ENCODE data around the gene SPATA7.

SPATA7 gene

DNA sequence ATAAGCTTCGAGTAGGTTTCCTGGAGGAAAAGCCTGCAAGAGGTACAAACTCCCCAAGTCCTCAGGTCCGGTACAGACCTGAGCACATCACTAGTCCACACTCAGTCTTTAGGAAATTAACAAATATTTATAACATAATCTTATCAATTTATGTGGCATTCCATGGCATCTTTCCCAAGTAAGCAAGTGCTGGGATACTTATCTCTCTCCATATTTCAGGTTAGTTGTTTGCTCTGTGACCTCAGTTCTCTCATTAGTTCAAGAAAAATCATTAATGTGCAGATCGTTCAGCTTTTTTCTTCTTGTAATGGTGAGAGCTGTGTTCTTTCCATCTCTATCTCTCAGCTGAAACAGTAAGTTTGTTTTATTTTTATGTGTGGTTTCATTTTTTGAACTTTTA lies 34.7 kb downstream of the SPATA7 start:
- Histone ChIP-seq H3K9me3 (ENCODE audit: control insufficient read depth, insufficient read depth, low read depth, low read length) (peaks cover 12% of the 10 kb centered on the region; the same call in 1 of the 2 replicates), H3K36me3 (ENCODE audit: control insufficient read depth, insufficient read depth, low read length) (peaks cover 4% of the 10 kb centered on the region), H3K4me1 (ENCODE audit: control insufficient read depth, insufficient read depth, low read length) (no peaks in the 10 kb centered on the region), H3K9ac (ENCODE audit: low read length) (no peak overlapping the region), H3K27ac (ENCODE audit: low read depth, low read length) (no peak overlapping the region), H3K27me3 (ENCODE audit: control insufficient read depth, insufficient read depth, low read length) (no peaks in the 10 kb centered on the region), H3K4me3 (ENCODE audit: low read depth, low read length) (no peak overlapping the region)

DNA sequence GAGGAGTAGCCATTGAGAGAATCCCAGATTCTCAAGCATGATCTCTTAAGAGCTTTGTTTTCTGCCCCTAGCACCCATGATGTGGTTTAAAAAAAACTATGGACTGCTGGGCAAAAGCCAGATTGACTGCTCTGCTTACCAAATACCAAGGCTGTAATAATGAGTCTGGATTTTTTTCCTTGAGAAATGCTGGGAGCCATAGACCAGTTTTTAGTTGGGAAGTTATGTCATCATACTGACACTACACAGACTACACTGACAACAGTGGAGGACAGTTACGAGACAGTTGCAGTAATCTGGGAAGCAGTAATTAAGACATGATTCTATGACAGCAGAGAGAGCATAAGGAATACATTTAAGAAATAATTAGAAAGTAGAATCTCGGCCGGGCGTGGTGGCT lies 35.8 kb downstream of the SPATA7 start:
- Histone ChIP-seq H3K27ac (ENCODE audit: low read depth, low read length) (no peak overlapping the region), H3K4me3 (ENCODE audit: low read depth, low read length) (no peak overlapping the region), H3K9me3 (ENCODE audit: control insufficient read depth, insufficient read depth, low read depth, low read length) (peaks cover 5% of the 10 kb centered on the region; the same call in 1 of the 2 replicates), H3K27me3 (ENCODE audit: control insufficient read depth, insufficient read depth, low read length) (no peaks in the 10 kb centered on the region), H3K4me1 (ENCODE audit: control insufficient read depth, insufficient read depth, low read length) (no peaks in the 10 kb centered on the region), H3K36me3 (ENCODE audit: control insufficient read depth, insufficient read depth, low read length) (peaks cover 4% of the 10 kb centered on the region), H3K9ac (ENCODE audit: low read length) (no peak overlapping the region)

DNA sequence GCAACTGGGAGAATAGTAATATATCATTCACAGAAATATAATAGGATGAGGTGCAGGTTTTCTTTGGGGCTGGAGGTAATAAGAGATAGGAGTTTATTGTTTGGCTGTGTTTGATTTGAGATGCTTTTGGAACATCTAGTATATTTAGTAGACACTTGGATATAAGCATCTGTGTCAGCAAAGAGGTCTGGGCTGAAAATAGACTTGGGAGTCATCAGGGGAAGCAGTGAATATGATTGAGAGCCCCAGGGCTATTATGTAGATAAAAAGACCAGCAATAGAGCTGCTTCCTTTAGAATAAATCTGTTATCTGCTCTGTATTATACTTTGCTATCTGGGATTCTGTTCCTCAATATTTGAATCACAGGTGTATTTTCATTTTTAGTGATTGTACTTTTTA lies 36.6 kb downstream of the SPATA7 start:
- Histone ChIP-seq H3K4me3 (ENCODE audit: low read depth, low read length) (no peak overlapping the region), H3K36me3 (ENCODE audit: control insufficient read depth, insufficient read depth, low read length) (peaks cover 4% of the 10 kb centered on the region), H3K27me3 (ENCODE audit: control insufficient read depth, insufficient read depth, low read length) (no peaks in the 10 kb centered on the region), H3K4me1 (ENCODE audit: control insufficient read depth, insufficient read depth, low read length) (no peaks in the 10 kb centered on the region), H3K9me3 (ENCODE audit: control insufficient read depth, insufficient read depth, low read depth, low read length) (peaks cover 5% of the 10 kb centered on the region; the same call in 1 of the 2 replicates), H3K9ac (ENCODE audit: low read length) (no peak overlapping the region), H3K27ac (ENCODE audit: low read depth, low read length) (no peak overlapping the region)

DNA sequence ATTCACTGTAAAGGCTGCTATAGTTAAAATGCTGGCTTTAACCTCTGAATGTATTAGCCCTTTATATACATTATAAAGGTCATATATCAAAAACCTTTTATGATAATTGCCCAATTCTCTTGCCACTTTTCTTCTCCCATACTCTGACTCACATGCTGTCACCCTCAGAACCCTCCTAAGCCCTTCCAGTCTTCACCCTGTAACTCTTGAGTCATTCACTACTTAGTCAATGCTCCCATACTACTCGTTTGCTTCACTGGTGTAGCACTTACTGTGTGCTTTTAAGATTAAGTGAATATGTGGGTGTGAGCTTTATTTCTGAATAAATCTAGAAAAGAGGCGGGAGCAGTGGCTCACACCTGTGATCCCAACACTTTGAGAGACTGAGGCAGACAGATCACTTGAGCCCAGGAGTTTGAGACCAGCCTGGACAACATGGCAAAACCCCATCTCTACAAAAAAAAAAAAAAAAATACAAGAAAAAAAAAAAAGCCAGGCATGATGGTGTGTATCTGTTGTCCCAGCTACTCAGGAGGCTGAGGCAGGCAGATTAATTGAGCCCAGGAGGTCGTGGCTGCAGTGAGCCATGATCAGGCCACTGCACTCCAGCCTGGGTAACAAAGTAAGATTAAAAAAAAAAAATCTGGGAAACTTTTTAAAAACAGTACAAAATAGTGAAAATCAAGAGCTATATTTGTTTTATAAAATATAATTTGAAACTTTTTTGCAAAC lies 37.6 kb downstream of the SPATA7 start:
- Histone ChIP-seq H3K36me3 (ENCODE audit: control insufficient read depth, insufficient read depth, low read length) (no peaks in the 10 kb centered on the region), H3K4me1 (ENCODE audit: control insufficient read depth, insufficient read depth, low read length) (no peaks in the 10 kb centered on the region), H3K9me3 (ENCODE audit: control insufficient read depth, insufficient read depth, low read depth, low read length) (no peaks in the 10 kb centered on the region), H3K9ac (ENCODE audit: low read length) (no peak overlapping the region), H3K4me3 (ENCODE audit: low read depth, low read length) (no peak overlapping the region), H3K27ac (ENCODE audit: low read depth, low read length) (no peak overlapping the region), H3K27me3 (ENCODE audit: control insufficient read depth, insufficient read depth, low read length) (no peaks in the 10 kb centered on the region)

DNA sequence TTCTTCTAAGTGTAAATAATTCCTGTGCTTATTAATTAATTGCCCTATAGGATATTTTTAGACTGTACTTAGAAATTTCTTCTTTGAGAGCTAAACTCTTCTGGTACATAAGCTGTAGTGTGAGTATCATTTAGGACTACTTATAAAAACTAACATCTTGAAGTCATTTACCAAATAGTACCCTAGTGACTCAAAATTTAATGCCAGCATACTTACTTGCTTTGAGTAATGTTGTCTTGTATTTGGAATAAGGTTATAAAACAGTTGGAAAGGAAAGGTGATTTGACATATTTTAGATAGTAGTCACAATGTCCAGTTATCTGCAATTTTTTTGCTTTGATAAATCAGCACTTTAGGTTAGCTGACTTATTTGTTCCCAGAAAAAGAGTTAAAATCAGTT lies 39.1 kb downstream of the SPATA7 start:
- Histone ChIP-seq H3K9ac (ENCODE audit: low read length) (no peak overlapping the region), H3K27ac (ENCODE audit: low read depth, low read length) (no peak overlapping the region), H3K4me3 (ENCODE audit: low read depth, low read length) (no peak overlapping the region), H3K9me3 (ENCODE audit: control insufficient read depth, insufficient read depth, low read depth, low read length) (no peaks in the 10 kb centered on the region), H3K4me1 (ENCODE audit: control insufficient read depth, insufficient read depth, low read length) (no peaks in the 10 kb centered on the region), H3K36me3 (ENCODE audit: control insufficient read depth, insufficient read depth, low read length) (peaks cover 2% of the 10 kb centered on the region; the same call in 1 of the 2 replicates), H3K27me3 (ENCODE audit: control insufficient read depth, insufficient read depth, low read length) (no peaks in the 10 kb centered on the region)

DNA sequence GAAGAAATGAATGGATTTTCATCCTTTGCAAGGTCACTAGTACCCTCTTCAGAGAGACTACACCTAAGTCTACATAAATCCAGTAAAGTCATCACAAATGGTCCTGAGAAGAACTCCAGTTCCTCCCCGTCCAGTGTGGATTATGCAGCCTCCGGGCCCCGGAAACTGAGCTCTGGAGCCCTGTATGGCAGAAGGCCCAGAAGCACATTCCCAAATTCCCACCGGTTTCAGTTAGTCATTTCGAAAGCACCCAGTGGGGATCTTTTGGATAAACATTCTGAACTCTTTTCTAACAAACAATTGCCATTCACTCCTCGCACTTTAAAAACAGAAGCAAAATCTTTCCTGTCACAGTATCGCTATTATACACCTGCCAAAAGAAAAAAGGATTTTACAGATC lies 40.8 kb downstream of the SPATA7 start:
- H3K4me3 ChIP-seq (ENCODE audit: low read depth, low read length): no peak overlapping the region
- H3K27ac ChIP-seq (ENCODE audit: low read depth, low read length): no peak overlapping the region

DNA sequence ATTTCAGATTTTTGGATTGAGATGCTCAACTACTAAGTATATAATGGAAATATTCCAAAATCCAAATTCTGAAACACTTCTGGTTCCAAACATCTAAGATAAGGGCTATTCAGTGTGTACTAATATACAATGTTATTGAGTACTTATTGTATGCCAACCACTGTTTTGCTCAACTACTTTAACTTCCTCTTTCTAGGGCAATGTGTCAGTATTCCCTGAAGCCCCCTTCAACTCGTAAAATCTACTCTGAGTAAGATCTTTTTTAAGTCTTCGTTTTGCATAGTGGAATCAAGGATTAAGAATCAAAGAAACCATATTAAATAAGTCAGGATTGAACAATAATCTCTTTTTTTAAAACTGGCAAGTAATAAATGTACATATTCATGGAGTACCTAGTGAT lies 45.5 kb downstream of the SPATA7 start:
- Histone ChIP-seq H3K27me3 (ENCODE audit: control insufficient read depth, insufficient read depth, low read length) (no peaks in the 10 kb centered on the region), H3K4me1 (ENCODE audit: control insufficient read depth, insufficient read depth, low read length) (no peaks in the 10 kb centered on the region), H3K9me3 (ENCODE audit: control insufficient read depth, insufficient read depth, low read depth, low read length) (no peaks in the 10 kb centered on the region), H3K4me3 (ENCODE audit: low read depth, low read length) (no peak overlapping the region), H3K9ac (ENCODE audit: low read length) (no peak overlapping the region), H3K36me3 (ENCODE audit: control insufficient read depth, insufficient read depth, low read length) (peaks cover 2% of the 10 kb centered on the region; the same call in 1 of the 2 replicates), H3K27ac (ENCODE audit: low read depth, low read length) (no peak overlapping the region)

More for the DNA sequence above, 40.8 kb downstream of the SPATA7 start:
- no peaks in the 10 kb centered on the region for H3K4me1 ChIP-seq (ENCODE audit: control insufficient read depth, insufficient read depth, low read length)
- no peak overlapping the region for H3K9ac ChIP-seq (ENCODE audit: low read length)
- H3K27me3 ChIP-seq (ENCODE audit: control insufficient read depth, insufficient read depth, low read length): no peaks in the 10 kb centered on the region
- peaks cover 2% of the 10 kb centered on the region; the same call in 1 of the 2 replicates for H3K36me3 ChIP-seq (ENCODE audit: control insufficient read depth, insufficient read depth, low read length)
- H3K9me3 ChIP-seq (ENCODE audit: control insufficient read depth, insufficient read depth, low read depth, low read length): no peaks in the 10 kb centered on the region

DNA sequence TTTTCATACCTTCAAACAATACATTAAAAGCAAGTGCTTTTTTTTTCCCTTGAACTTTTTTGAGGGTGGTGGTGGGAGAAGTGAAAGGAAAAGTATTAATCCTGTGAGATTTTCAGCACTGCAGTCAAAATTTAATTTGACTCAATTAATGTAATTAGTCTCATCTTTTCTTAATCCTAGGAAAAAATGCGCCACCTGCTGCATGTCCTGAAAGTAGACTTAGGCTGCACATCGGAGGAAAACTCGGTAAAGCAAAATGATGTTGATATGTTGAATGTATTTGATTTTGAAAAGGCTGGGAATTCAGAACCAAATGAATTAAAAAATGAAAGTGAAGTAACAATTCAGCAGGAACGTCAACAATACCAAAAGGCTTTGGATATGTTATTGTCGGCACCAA lies 52.2 kb downstream of the SPATA7 start:
- Histone ChIP-seq H3K36me3 (ENCODE audit: control insufficient read depth, insufficient read depth, low read length) (no peaks in the 10 kb centered on the region; the same call in 1 of the 2 replicates), H3K27ac (ENCODE audit: low read depth, low read length) (no peak overlapping the region), H3K9ac (ENCODE audit: low read length) (no peak overlapping the region), H3K4me3 (ENCODE audit: low read depth, low read length) (no peak overlapping the region), H3K4me1 (ENCODE audit: control insufficient read depth, insufficient read depth, low read length) (no peaks in the 10 kb centered on the region), H3K9me3 (ENCODE audit: control insufficient read depth, insufficient read depth, low read depth, low read length) (no peaks in the 10 kb centered on the region), H3K27me3 (ENCODE audit: control insufficient read depth, insufficient read depth, low read length) (no peaks in the 10 kb centered on the region)

DNA sequence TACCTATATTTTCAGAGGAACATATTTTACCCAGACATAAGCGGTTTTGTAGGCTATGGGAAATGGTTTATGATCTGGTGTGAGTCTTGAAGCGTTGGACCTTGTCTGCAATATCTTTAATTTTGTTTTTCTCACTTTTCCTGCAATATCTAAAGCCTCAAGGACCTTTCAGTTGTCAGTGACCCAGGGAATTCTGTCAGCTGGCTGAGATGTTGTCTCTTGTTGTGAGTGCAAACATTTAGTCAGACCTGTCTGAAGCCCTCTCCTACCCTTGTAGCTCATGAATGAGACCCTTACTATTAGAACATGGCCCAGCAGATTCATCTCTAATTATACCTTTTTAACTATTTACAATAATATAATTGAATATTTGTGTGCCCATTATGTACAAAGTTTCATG lies 53.6 kb downstream of the SPATA7 start:
- H3K9ac ChIP-seq (ENCODE audit: low read length): no peak overlapping the region
- H3K4me3 ChIP-seq (ENCODE audit: low read depth, low read length): no peak overlapping the region
- H3K9me3 ChIP-seq (ENCODE audit: control insufficient read depth, insufficient read depth, low read depth, low read length): no peaks in the 10 kb centered on the region
- H3K27me3 ChIP-seq (ENCODE audit: control insufficient read depth, insufficient read depth, low read length): no peaks in the 10 kb centered on the region
- H3K4me1 ChIP-seq (ENCODE audit: control insufficient read depth, insufficient read depth, low read length): no peaks in the 10 kb centered on the region
- H3K27ac ChIP-seq (ENCODE audit: low read depth, low read length): no peak overlapping the region
- no peaks in the 10 kb centered on the region; the same call in 1 of the 2 replicates for H3K36me3 ChIP-seq (ENCODE audit: control insufficient read depth, insufficient read depth, low read length)

DNA sequence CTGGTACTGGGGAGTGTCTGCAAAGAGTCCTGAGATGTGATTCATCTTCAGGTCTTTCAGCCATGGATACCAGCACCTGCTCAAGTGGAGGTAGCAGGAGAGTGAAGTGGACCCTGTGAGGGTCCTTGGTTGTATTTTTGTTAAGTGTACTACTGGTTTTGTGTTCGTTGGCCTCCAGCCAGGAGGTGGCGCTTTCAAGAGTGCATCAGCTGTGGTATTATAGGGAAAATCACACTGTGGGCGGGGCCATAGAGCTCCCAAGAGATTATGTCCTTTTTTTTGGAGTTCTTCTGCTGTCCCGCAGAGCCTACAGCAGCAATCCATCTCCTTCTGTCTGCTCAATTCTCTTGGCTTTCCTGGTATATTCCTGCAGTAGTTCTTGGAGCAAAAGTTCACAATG lies 66.8 kb downstream of the SPATA7 start:
- Histone ChIP-seq H3K4me1 (ENCODE audit: control insufficient read depth, insufficient read depth, low read length) (no peaks in the 10 kb centered on the region), H3K27me3 (ENCODE audit: control insufficient read depth, insufficient read depth, low read length) (no peaks in the 10 kb centered on the region), H3K9me3 (ENCODE audit: control insufficient read depth, insufficient read depth, low read depth, low read length) (no peaks in the 10 kb centered on the region), H3K9ac (ENCODE audit: low read length) (no peak overlapping the region), H3K27ac (ENCODE audit: low read depth, low read length) (no peak overlapping the region), H3K4me3 (ENCODE audit: low read depth, low read length) (no peak overlapping the region), H3K36me3 (ENCODE audit: control insufficient read depth, insufficient read depth, low read length) (no peaks in the 10 kb centered on the region)

DNA sequence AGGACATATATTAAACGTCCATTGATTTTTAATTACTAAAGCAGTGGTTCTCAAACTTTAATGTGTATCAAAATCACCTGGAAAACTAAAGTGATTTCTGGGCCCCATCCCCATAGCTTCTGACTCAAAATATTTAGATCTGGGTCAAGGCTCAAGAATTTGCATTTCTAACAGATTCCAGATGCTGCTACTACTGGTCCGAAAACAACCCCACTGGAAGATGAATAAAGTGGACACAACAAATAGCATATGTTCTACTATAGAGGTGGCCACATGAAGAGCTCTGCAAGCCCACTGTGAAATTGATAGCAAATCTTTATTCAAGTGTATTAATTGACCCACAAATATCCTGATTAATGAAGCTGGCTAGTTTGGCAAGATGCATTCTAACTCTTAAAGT lies 69.4 kb downstream of the SPATA7 start:
- no peaks in the 10 kb centered on the region for H3K9me3 ChIP-seq (ENCODE audit: control insufficient read depth, insufficient read depth, low read depth, low read length)

More for the DNA sequence above, 69.4 kb downstream of the SPATA7 start:
- H3K9ac ChIP-seq (ENCODE audit: low read length): no peak overlapping the region
- H3K4me3 ChIP-seq (ENCODE audit: low read depth, low read length): no peak overlapping the region
- no peaks in the 10 kb centered on the region for H3K27me3 ChIP-seq (ENCODE audit: control insufficient read depth, insufficient read depth, low read length)
- no peak overlapping the region for H3K27ac ChIP-seq (ENCODE audit: low read depth, low read length)
- no peaks in the 10 kb centered on the region for H3K4me1 ChIP-seq (ENCODE audit: control insufficient read depth, insufficient read depth, low read length)
- no peaks in the 10 kb centered on the region for H3K36me3 ChIP-seq (ENCODE audit: control insufficient read depth, insufficient read depth, low read length)

Data from HUES6 (cell line).